KG1 (cell line): ENCODE measurements around the gene PSMA7.

Experiments used
- DNase-seq: peaks from one replicate; lab custom pipeline; 2025; lab: John Stamatoyannopoulos, UW

Gene PSMA7

GRCh38 chr20:62171245-62171644 lies 28.1 kb upstream of the PSMA7 start:
- no peak for DNase-seq

- no peak for DNase-seq
Measured at GRCh38 chr20:62170536-62170935, 27.3 kb upstream of the PSMA7 start.

DNA sequence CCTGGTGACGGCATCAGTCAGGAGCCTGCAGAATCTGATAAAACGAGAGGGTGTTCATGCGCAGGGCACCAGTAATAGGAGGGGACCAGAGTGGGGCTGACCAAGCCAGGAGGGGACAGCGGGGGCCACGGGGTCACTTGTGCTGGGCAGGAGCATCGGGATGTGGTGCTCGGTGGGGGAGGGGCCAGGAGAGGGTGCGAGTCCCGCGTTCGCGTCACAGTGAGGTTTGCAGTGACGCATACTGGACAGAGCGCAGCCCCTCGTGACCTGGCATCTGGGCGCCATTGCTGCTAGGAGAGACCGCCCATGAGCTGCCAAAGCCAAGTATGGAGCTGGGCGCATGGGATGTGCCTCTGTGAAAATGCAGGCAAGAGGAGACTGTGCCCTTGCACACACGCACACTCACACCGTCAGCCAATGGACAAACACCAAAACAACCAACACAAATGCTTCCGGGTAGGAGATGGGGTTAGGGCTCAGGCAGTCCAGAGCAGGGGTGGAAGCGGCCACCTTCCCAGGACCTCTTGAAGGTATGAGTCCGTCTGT lies 25.8 kb upstream of the PSMA7 start:
- no peak for DNase-seq

- DNase-seq: no peak
Measured at GRCh38 chr20:62168061-62168460, 24.9 kb upstream of the PSMA7 start.

DNA sequence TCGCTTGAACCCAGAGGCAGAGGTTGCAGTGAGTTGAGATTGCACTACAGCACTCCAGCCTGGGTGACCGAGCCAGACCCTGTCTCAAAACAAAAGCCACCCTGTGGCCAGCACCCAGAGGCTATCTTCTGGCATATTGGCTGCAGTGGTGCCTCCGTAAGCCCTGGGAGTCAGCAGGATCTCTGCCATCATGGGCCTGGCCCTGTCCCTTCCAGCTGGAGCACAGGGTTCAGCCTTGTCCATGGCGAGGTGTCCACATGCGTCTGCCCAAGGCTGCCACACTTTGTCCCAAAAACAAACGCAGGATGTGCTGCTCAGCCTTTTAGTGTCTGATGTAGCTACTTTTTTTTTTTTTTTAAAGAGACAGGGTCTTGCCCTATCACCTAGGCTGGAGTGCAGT lies 24.3 kb upstream of the PSMA7 start:
- DNase-seq: no peak

GRCh38 chr20:62165762-62166399 lies 22.7 kb upstream of the PSMA7 start:
- no peak for DNase-seq

GRCh38 chr20:62164879-62165761 lies 21.9 kb upstream of the PSMA7 start:
- DNase-seq: no peak

DNA sequence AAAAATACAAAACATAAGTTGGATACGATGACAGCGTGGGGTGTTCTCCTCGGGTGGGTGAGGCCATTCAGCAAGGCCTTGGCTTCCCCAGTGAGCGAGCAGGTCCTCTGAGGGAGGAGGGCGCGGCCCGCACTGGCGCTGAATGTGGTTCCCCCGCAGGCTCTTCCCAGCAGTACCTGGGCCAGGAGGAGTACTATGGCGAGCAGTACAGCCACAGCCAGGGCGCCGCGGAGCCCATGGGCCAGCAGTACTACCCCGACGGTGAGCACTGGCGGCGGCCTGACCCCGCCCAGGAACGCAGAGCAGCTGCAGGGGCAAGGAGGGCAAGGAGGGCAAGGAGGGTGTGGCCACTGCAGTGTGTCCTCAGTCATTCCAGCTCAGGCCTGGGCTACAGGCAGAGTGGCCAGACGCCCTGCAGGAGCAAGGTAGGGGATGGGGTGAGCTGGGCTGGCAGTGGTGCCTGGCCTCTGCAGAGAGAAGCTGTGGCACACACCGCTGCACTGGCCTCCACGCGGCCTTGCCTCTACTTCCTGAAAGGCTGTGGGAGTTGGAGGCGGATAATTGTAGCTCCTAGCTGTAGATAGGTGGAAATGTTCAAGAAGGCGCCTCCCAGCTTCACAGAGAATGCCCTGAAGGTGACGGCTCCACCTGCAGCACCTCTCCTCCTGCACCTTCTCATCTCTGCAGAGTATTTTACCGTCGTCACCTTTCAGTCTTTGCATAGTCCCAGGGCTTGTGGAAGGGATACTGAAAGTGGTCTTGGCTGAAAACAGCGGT lies 21.0 kb upstream of the PSMA7 start:
- no peak for DNase-seq

DNA sequence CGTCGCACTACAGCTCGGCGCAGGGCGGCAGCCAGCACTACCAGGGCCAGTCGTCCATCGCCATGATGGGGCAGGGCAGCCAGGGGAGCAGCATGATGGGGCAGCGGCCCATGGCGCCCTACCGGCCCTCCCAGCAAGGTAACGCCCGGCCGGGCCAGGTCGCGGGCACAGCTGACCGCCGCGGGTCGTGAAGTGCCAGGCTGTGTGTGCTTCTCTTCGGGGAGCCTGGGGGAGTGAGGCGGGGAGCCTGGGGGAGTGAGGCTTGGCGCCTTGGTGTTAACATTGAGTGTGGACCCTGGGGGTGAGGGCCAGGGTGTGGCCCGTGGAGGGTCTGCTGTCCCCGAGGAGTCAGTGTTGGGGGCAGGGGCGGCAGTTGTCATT lies 20.3 kb upstream of the PSMA7 start:
- no peak for DNase-seq

- DNase-seq: no peak
Measured at GRCh38 chr20:62162765-62163484, 19.7 kb upstream of the PSMA7 start.

DNA sequence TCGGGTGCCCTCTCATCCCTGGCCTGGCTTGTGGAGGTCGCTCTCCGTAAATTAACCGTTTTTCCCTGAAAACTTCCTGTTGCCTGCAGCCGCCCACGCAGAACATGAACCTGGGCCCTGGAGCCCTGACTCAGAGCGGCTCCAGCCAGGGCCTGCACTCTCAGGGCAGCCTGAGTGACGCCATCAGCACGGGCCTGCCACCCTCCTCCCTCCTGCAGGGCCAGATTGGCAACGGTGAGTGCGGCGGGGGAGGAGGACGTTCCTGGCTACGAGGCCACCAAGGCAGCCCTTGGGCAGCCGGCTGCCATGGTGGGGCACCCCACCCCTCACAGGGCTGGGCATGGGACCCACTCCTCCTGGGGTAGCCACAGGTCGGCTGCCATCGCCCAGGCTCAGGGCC lies 18.2 kb upstream of the PSMA7 start:
- DNase-seq: no peak

GRCh38 chr20:62160876-62161275 lies 17.7 kb upstream of the PSMA7 start:
- no peak for DNase-seq

GRCh38 chr20:62160253-62160652 lies 17.1 kb upstream of the PSMA7 start:
- DNase-seq: no peak

DNA sequence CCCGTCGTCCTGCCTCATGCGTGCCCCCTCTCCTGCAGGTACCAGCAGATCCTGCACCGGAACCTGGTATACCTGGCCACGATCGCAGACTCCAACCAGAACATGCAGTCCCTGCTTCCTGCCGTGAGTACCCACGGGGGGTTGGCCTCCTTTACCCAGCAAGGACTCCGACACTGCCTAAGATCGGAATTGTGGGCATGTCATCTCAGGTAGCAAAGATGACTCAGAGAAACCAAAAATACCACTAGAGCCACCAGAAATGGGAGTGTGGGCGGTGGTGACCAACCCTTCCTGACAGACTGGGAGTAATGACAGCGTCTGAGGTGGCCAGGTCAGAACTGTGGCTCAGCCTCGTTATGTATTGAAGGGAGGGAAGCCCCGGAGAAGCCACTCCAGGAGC lies 16.6 kb upstream of the PSMA7 start:
- no peak for DNase-seq

GRCh38 chr20:62159052-62159451 lies 15.9 kb upstream of the PSMA7 start:
- no peak for DNase-seq

- DNase-seq: no peak
Measured at GRCh38 chr20:62158541-62158940, 15.3 kb upstream of the PSMA7 start.

GRCh38 chr20:62158088-62158400 lies 14.8 kb upstream of the PSMA7 start:
- DNase-seq: no peak

GRCh38 chr20:62157387-62158087 lies 14.3 kb upstream of the PSMA7 start:
- no peak for DNase-seq

DNA sequence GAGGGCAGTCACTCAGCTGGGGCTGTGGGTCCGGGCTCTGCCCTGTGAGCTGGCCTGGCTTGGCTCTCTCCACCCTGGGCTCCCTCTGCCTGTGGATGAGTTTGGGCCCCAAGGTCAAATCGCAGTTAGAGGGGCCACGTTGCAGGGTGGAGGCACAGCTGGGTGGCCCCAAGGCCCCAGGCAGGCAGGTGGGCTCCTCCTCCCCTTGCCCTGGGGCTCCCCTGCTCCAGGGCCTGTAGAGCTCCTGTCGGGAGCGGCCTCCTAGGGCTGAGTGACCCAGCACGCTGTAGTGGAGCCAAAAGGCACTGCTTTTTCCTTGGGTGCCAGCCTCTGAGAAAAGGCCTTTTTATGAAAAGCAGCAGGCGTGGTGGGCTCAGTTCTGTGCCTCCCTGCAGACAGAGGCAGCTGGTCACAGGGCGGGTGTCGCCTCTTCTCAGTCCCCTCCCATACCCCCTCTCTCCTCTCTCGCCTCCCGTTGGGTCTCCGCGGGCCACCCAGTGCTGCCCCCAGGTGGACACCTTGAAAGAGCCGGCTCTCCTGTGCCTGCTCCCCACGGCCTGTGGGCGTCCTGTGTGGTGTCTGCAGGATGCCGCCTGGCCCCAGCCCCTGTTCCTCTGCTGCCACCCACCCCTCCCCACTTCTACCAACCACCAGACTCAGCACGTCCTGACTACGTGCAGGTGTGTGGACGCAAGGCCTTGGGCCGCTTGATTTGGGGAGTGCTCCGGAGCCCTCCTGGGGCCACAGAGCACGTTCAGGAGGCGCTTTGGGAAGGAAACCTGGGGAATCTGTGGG lies 13.6 kb upstream of the PSMA7 start:
- no peak for DNase-seq

DNA sequence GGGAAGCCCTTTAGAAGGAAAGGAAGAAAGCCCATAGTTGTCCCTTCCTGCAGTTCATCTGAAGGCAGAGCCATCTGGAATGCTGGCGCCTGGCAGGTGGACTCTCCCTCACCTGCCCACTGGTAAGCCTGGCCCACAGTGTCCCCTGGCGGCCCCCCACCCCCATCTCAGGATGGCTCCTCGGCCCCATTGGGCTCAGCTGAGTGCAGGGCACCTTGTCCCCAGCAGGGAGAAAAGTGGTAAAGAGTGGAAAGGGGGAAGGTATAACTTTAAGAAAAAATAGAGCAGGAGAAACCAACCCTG lies 13.0 kb upstream of the PSMA7 start:
- no peak for DNase-seq
